ENCODE data around the gene TMEM266.

DNA sequence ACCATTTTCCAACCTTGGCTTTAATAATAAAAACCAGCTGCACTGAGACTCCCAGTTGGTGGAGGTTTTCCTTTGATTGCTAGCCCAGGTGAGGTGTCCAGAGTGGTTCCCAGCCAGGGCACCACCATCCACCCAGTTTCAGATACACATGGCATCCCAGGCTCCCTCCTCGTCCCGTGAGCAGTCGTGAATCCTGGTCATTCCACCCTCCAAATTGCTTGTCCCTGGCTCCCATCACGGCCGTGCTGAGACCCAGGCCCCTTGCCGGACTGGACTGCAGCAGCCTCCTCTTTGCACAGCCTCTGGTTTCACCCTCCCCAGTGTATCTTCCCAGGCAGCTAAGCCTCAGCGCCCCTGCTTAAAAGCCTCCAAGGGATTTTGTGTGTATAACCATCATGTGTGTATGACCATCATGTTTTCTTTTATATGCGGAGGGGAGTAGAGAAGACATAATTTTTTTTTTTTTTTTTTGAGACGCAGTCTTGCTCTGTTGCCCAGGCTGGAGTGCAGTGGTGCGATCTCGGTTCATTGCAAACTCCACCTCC lies 145.2 kb downstream of the TMEM266 start:
- TF ChIP-seq CTCF (conservative IDR thresholded peaks at IDR 0.05; ENCODE audit: low read length) (no peak), EZH2phosphoT487 (IDR thresholded peaks at IDR 0.05; ENCODE audit: borderline replicate concordance) (no peak)
